ENCODE measurements around the gene LPCAT3.

LPCAT3 gene

DNA sequence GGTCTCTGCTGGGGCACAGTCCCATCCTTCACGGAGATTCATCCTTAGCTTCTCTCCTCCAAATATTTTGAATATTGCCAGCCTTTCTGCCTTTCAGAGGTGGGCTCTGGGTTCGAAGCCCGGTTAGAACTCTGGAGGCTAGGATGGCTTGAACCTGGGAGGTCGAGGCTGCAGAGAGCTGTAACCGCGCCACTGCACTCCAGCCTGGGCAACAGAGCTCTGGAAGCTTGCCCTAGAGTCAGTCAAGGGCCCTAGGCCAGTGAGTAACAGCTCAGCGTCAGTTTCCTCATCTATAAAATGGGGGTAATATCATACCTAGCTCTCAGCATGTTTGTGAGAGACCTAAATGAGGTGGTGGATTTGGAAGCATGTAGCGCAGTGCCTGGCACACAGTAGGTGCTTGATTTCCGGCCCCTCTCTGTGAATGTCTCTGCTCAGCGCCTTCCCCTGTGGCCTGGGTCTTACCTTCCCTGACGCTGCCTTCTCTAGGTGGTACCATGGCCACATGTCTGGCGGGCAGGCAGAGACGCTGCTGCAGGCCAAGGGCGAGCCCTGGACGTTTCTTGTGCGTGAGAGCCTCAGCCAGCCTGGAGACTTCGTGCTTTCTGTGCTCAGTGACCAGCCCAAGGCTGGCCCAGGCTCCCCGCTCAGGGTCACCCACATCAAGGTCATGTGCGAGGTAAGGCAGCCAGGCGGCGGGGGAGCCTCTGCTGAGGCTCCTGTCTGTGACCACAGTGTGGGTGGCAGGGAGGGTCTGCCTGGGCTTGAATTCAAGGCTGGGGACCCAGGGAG, 63.8 kb downstream of the LPCAT3 start:
- DNase-seq (ENCODE audit: insufficient read length, low spot score) (no peak), FAIRE-seq (no peak)

DNA sequence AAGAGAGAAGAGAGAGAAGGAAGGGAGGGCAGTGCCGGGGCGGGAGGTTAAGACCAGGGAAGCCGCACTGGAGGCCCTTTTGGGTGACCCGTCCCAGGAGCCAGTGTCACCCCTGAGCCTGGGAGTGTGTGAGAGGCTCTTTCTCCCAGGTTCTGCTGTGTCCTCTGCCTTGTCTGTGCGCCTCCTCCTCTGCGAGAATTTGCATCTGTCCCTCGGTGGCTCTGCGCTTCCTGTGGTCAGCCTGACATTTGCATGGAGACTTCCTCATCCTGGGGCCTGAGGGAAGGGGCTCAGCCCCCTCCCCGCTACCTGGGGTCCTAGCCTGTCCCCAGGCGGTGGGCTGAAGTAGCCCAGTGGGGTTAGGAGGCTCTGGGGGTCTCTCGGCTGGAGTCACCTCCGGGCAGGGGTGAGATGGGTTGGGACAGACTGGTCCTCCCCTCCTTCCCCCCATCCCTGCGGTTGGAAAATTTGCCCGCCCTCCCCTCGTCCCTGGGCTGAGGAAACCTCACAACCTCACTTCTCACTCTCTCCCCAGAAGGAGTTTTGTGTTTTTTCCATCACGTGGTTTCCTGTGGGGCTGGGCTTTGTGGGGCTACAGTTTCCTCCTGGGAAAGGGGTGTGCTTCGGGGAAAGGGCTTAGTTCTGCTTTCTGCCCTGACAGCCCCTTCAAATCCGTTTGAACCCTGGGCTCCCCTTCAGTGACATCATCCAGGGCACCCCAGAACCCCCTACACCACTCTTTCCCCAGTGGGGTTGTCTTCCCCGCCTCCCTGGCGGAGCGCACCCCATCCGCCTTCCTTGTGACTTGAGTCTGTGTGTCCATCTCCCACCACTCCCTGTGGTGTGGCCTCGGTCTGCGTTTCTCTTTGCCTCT, 64.6 kb downstream of the LPCAT3 start:
- FAIRE-seq (peak; percentile 100), DNase-seq (ENCODE audit: insufficient read length, low spot score) (no peak)

DNA sequence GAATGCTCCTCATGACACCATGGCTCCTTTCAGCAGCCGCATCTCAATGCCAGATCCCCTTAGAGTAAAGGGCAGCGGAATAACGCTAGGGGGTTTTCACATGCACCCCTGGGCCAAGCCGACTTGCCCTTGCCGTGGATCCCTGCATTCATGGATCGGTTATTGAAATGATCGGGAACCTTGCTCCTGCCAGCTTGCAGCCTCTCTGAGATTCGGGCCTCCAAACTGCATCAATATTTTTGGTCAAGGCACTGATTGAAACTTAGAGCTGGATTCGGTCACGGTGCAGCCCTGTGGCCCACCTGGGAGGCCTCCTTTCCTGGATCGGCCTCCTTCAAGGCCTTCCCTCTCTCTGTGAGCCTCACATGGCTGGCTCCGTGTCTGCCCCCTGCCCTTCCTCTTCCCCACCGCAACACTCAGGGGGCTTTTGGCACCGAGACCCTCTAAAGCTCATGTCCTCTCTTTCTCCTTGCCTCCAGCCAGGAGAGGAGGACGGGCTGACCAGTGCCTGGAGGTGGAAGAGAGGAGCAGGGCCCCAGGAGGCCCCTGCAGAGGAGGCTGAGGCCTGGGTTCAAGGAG, 65.3 kb downstream of the LPCAT3 start:
- DNase-seq (ENCODE audit: insufficient read length, low spot score) (no peak), FAIRE-seq (no peak)

DNA sequence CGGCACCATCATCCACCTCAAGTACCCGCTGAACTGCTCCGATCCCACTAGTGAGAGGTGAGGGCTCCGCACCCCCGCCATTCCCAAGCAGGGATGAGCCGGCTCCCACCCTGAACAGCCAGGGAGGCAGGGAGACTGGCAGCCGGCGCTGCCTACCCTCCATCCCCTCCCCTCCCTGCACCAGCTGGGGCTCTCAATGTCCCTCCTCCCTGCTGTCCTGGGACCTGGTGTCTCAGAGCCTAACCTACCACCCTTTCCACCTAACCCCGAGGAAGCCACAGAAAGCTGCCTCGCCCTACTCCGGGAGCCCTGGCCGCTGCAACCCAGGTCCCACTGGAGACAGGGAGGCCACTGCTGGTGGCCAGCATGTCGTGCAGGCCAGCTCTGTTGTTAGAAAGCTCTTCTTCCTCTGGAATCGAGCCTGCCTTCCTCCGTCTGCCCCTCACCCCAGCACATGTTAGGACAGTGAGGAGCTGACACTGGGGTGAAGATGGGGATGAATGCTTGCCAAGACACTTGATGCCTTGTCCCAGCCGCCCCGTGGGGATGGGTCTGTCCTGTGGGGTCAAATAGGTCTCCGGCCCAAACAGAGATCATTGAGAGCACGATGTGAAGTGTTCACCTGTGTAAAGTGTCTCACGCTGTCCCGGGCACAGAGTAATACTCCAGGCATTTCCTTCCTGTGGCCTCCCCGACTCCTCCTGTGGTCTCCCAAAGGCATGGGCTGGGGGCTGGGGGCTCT, 66.0 kb downstream of the LPCAT3 start:
- DNase-seq (ENCODE audit: insufficient read length, low spot score), result no peak
- FAIRE-seq, result peak; percentile 62

DNA sequence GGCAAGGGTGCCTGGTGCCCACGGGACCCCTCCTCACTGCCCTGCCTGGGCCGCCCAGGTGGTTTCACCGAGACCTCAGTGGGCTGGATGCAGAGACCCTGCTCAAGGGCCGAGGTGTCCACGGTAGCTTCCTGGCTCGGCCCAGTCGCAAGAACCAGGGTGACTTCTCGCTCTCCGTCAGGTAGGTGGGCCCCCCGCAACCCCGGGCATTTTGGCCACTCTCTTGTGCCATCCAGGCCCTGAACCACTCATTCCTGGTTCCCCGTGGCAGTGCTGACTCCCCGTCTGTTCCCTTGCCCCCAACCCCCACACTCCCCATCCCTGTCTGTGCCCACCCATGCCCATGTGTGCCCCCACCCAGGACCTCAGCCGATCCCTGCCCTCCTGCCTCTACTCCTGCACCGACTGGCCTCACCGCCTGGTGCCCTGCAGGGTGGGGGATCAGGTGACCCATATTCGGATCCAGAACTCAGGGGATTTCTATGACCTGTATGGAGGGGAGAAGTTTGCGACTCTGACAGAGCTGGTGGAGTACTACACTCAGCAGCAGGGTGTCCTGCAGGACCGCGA, 66.6 kb downstream of the LPCAT3 start:
- DNase-seq (ENCODE audit: insufficient read length, low spot score) (no peak), FAIRE-seq (no peak)

DNA sequence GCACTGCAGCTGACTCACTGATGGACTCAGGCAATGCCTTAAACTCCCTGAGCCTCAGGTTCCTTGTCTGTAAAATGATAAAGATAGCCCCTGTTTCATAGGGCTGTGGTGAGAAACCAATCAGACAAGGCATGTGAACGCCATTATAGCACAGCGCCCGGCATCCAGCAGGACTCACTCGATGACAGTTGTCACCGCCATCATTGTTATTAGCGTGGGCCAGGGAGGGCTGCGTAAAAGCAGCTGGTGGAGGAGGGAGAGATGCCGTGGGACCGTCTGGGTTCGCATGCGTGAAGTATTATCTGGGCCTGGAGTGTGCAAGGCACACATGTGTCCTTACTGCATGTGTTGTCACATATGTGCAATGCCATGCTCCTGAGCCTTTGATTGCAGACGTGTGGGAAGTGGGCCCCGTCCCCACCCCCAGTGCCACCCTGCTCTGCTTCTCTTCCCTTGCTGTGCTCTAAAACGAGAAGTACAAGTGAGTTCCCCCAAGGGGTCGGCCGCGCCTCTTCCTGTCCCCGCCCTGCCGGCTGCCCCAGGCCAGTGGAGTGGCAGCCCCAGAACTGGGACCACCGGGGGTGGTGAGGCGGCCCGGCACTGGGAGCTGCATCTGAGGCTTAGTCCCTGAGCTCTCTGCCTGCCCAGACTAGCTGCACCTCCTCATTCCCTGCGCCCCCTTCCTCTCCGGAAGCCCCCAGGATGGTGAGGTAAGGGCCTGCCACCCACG, 67.3 kb downstream of the LPCAT3 start, which contains the start of gene PTPN6:
PTPN6 (plus strand) TSS at position 546 of the 730 bp plus-strand sequence; CDS start at position 703, 157 bp downstream.
- FAIRE-seq (peak; percentile 95), DNase-seq (ENCODE audit: insufficient read length, low spot score) (no peak)

DNA sequence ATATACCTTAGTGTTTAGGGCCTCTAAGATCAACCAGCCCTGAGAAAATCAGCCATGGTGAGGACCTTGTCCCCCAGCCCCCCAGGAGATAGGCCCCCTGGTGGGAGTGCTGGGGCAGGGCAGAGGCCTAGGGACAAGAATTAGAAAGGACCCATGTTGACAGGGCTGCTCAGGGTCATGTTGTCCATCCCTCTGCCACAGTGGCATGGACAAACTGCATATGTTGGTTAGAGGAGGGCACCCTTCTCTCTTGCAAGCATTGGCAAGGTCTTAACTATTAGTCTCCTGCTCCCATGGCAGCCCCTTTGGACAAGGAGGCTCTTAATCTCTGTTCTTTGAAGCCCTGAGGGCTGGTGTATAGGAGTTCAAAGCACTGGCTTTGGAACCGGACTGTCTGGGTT, 67.9 kb downstream of the LPCAT3 start:
- FAIRE-seq, result no peak
- no peak for DNase-seq (ENCODE audit: insufficient read length, low spot score)

DNA sequence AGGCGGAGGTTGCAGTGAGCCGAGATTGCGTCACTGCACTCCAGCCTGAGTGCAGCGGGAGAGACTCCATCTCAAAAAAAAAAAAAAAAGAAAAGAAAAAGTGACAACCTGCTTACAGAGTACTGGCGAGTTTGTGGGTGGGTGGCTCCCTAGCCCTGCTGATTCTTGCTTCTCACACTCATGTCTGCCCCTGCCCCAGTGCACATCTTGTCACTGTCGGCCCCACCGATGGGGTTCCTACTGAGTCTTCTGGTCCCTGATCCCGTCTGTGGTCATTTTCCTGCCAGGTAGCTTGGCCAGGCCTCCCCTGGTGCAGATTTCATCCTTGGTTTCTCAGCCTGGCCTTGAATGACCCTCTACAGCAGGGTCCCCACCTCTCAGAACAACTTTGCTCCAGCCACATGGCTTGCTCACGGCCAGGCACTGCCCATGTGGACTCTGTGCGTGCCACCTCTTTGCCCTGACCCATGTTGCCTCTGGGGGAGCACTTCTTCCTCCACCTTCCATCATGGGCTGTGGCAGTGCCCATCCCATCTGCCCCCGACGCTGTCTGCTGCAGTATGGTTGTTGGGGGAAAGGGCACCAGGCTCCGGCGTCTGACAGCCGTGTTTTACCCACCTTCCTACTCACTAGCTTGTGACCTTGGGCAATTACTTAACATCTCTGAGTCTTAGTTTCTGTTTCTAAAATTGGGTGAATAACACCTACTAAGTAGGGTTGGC, 69.2 kb downstream of the LPCAT3 start:
- peak; percentile 92 for FAIRE-seq
- DNase-seq (ENCODE audit: insufficient read length, low spot score), result no peak

DNA sequence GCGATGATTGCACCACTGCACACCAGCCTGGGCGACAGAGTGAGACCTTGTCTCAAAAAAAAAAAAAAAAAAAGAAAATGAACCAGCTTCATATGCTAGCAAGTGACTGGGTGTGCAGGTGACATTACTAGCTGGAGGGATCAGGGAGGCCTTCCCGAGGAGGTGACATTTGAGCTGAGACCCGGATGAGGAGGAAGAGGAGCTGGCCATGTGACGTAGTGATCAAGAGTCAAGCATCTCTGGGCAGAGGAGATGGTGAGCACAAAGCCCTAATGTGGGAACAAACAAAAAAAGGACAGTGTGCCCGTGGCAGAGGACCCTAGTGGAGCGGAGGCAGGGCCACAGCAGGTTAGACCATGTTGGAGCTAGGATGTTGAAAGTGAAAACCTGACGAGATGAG, 70.7 kb downstream of the LPCAT3 start:
- DNase-seq (ENCODE audit: insufficient read length, low spot score) (no peak), FAIRE-seq (peak; percentile 14)

DNA sequence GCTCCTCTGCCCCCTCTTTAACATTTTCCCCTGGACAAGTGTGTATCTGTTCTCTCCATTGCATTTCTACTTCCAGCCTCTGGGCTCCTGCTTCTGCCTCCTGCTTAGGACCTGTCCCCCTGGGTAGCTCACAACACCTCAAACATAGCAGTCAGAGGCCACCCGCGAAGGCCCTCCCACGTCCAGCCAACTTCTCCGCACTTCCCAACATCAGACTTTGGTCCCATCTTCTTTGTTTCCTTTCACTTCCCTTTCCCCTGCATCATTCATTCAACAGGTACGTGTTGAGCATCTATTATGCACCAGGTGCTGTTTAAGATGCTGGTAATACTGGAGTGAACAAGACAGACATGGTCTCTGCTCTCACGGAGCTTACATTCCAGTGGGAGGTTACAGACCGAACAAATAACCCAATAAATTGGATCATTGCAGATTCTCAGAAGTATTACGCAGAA, 71.3 kb downstream of the LPCAT3 start:
- DNase-seq (ENCODE audit: insufficient read length, low spot score), result no peak
- FAIRE-seq, result no peak

DNA sequence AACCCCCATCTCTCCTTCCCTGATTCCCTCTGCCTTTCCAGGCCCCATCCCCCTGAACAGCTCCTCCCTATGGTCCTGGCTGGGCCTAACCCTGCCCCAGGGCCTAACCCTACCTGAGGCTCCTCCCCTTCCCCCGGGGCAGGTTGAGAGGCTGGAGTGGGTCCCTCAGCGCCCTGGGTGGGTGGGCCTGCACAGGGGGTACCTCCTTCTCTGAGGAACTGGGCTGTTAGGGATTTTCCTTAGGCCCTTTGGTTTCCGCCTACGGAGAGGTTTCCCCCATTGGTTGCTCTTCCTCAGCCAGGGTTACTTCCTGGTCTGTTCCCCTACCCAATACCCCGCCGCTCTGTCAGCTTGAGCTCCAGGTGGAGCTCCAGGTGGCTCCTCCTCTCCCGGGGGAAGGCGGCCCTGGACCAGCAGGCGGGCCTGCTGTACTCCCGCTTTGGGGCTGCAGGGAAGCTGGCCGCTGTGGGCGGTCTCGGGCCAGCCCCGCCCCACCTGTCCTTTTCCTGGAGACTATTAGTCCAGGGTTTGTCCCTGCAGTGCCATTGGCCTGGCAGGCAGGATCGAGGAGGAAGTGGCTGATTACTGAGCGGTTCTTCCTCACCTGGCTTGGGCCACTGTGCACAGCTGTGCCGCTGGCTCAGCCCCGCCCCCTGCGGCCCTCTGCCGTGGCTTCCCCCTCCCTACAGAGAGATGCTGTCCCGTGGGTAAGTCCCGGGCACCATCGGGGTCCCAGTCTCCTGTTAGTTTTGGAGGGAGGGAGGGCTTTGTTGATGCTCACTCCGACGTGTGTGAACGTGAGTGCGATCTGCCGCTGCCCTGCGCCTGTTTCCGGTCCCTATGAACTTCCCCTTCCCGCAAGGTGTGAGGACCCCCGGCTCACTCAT, 72.0 kb downstream of the LPCAT3 start:
- DNase-seq (ENCODE audit: insufficient read length, low spot score) (no peak), FAIRE-seq (peak; percentile 92)

DNA sequence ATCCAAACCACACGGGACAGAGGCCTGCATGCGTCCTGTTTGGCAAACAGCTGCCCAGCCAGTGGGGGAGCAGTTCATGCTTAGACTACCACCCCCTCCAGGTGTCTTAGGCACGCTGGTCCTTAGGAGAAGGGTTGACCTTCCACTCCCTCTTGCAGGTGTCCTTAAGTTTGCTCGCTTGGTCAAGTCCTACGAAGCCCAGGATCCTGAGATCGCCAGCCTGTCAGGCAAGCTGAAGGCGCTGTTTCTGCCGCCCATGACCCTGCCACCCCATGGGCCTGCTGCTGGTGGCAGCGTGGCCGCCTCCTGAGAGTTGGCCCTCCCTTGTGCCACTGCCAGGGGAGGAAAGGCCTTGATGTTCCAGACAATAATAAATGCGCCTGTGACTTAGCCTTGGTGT, 72.7 kb downstream of the LPCAT3 start:
- FAIRE-seq, result peak; percentile 39
- no peak for DNase-seq (ENCODE audit: insufficient read length, low spot score)

DNA sequence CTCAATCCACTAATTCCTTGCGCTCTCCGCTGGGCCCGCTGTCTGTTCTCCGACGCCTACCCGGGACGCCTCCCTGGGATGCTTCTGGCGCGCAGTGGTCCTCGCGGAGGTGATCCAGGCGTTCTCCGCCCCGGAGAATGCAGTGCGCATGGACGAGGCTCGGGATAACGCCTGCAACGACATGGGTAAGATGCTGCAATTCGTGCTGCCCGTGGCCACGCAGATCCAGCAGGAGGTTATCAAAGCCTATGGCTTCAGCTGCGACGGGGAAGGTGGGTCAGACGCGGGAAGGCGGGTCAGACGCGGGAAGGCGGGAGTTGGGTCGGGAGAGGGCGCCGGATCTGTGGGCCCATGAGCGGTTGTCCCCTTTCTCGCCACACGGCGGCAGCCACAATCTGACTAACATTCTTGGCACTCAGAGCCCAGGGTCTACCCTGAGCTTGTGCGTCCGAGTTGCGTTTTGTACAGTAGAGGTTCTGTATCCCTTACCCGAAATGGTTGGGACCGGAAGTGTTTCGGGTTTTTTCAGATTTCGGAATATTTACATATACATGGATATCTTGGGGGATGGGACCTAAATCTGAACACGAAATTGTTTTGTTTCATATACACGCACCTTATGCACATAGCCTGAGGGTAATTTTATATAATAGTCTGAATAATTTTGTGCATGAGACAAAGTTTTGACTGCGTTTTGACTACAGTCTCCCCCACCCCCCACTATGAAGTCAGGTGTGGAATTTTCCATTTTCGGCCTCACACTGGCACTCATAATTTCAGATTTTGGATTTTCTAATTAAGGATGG, 73.7 kb downstream of the LPCAT3 start:
- DNase-seq (ENCODE audit: insufficient read length, low spot score) (no peak), FAIRE-seq (peak; percentile 96)

DNA sequence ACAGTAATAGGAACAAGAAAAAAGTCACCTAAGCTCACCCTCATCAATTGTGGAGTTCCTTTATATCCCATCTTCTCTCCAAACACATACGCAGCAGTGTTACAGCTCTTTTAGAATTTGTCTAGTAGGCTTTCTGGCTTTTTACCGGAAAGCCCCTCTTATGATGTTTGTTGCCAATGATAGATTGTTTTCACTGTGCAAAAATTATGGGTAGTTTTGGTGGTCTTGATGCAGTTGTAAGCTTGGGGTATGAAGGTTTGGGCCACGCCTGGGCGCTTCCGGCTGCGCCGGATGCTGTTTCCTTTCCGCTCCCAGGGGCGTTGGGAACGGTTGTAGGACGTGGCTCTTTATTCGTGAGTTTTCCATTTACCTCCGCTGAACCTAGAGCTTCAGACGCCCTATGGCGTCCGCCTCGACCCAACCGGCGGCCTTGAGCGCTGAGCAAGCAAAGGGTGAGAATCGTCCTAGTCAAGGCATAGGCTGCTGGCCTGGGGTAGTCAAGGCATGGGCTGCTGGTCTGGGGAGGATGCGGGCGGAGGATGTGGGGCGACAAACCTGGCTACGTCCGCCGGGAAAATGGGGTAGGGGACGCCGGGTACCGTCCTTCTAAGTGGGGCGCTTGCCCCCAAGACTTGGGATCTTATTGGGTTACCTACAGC, 74.4 kb downstream of the LPCAT3 start, which contains the start of the genes C12orf57 and RNU7-1:
C12orf57 (plus strand) TSS at position 301 of the 659 bp plus-strand sequence; CDS start at position 401, 100 bp downstream.
RNU7-1 (plus strand) TSS at position 95 of the 659 bp plus-strand sequence.
- FAIRE-seq (peak; percentile 60), DNase-seq (ENCODE audit: insufficient read length, low spot score) (no peak)

DNA sequence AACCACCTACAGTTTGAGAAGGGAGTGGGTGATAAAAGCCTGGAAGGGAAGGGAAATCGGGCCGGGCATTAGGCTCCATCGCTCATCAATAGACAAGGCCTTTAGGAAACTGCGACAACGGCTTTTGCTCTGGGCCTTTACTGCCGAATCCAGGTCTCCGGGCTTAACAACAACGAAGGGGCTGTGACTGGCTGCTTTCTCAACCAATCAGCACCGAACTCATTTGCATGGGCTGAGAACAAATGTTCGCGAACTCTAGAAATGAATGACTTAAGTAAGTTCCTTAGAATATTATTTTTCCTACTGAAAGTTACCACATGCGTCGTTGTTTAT, 74.9 kb downstream of the LPCAT3 start:
- DNase-seq (ENCODE audit: insufficient read length, low spot score) (peak; percentile 92), FAIRE-seq (peak; percentile 87)

DNA sequence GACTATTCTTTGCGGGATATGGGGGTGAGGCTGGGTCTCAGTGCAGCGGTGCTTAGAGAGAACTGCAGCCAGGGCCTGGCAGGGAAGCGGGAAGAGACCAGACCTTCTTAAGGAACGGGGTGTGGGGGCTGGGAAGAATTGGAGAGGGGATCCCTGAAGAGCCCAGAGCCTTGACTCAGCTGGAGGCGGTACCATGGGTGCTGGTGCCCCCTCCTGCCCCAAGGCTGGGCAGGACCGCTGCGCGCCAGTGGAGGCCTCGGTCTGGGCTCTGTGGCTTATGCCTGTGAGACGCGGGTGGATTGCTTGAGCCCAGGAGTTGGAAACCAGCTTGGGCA, 76.0 kb downstream of the LPCAT3 start:
- DNase-seq (ENCODE audit: insufficient read length, low spot score), result no peak
- FAIRE-seq, result no peak

DNA sequence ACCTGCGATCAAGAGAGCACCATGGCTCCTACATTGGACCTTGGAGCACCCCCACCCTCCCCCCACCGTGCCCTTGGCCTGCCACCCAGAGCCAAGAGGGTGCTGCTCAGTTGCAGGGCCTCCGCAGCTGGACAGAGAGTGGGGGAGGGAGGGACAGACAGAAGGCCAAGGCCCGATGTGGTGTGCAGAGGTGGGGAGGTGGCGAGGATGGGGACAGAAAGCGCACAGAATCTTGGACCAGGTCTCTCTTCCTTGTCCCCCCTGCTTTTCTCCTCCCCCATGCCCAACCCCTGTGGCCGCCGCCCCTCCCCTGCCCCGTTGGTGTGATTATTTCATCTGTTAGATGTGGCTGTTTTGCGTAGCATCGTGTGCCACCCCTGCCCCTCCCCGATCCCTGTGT, 76.5 kb downstream of the LPCAT3 start:
- DNase-seq (ENCODE audit: insufficient read length, low spot score), result no peak
- FAIRE-seq, result no peak

All from GM19239 (cell line).